HCT116 (cell line): ENCODE results near the gene SLC35E4. TPM values are rescaled to one million over a fixed set of nuclear protein-coding genes. Genes with fewer than 3 reads are reported as not detected.

ENCODE experiments used
- ATAC-seq: fragments of 200-7000 bp; cut with Tn5 transposase; 2 replicates; pipeline ENCODE4 v1.9.1; 2020; ENCODE audit warnings: mild to moderate bottlenecking, moderate library complexity
- BruUV-seq: library from RNA; stranded (reverse); fragments of 400-500 nt; replicated peaks from 2 replicates; lab custom pipeline; 2021; lab: Mats Ljungman, UMichigan
- CTCF ChIA-PET: fragments of 300-600 bp; sonication (Branson Sonifier 250); formaldehyde crosslinking; loops from one replicate; lab custom pipeline; 2021; ENCODE audit warnings: antibody characterized with exemption; lab: Charles Lee
- POLR2A ChIA-PET: fragments of 300-600, 350-600 bp; sonication (Branson Sonifier 250); formaldehyde crosslinking; loops from one replicate; lab custom pipeline; 2021; ENCODE audit warnings: antibody characterized with exemption; lab: Charles Lee
- RAD21 ChIA-PET, 2 experiments: fragments of 300-600 bp; sonication (Branson Sonifier 250); formaldehyde crosslinking; loops; one replicate each; lab custom pipeline; 2023; ENCODE audit warnings: low total read pairs in 2 of 2; ENCODE audit not compliant: uncharacterized antibody in 2 of 2, unreplicated experiment in 2 of 2, low non-redundant PET in 1 of 2; lab: Charles Lee
- DNase-seq: peaks from one replicate; pipeline ENCODE4 v3.0.0-alpha.2; 2010; ENCODE audit warnings: low read depth, low spot score
- H2AFZ ChIP-seq: fragments of 200-600 bp; shearing (Covaris generic), sonication (generic); 2 replicates; pipeline ENCODE4 v1.6.1; 2017; ENCODE audit warnings: low read depth, mixed run types, mixed read lengths, antibody characterized with exemption, low read length; ENCODE audit not compliant: poor library complexity, severe bottlenecking
- H3K27ac ChIP-seq: 2 replicates; pipeline ENCODE4 v1.5.1; 2012; ENCODE audit warnings: low read depth, low read length
- H3K27me3 ChIP-seq: fragments of 200-600 bp; sonication (generic); 2 replicates; pipeline ENCODE4 v1.6.1; 2016; ENCODE audit warnings: mixed run types, low read length, mixed read lengths; ENCODE audit not compliant: insufficient read depth
- H3K36me3 ChIP-seq, 2 experiments: fragments of 200-500 bp in 1 of 2; fragments of 200-600 bp in 1 of 2; sonication (Bioruptor generic) in 1 of 2; sonication (generic) in 1 of 2; 2 replicates each; pipeline versions ENCODE4 v1.5.1 to v1.6.1; 2014 to 2016; ENCODE audit warnings: low read length in 2 of 2, inconsistent platforms in 1 of 2, mixed read lengths in 1 of 2, mixed run types in 1 of 2; ENCODE audit not compliant: insufficient read depth in 2 of 2, control insufficient read depth in 1 of 2
- H3K4me1 ChIP-seq, 2 experiments: fragments of 200-600 bp in 1 of 2; sonication (generic) in 1 of 2; 2 replicates each; pipeline versions ENCODE4 v1.5.1 to v1.6.1; 2012 to 2017; ENCODE audit warnings: low read length in 2 of 2, inconsistent platforms in 1 of 2, mild to moderate bottlenecking in 1 of 2, mixed read lengths in 1 of 2, mixed run types in 1 of 2, moderate library complexity in 1 of 2; ENCODE audit not compliant: insufficient read depth in 2 of 2, control insufficient read depth in 1 of 2
- H3K4me2 ChIP-seq: fragments of 200-600 bp; sonication (generic); 2 replicates; pipeline ENCODE4 v1.6.1; 2017; ENCODE audit warnings: mixed run types, low read length, mixed read lengths
- H3K4me3 ChIP-seq, 2 experiments: fragments of 200-600 bp in 1 of 2; sonication (generic) in 1 of 2; replicated peaks in 1 of 2; 2 replicates each; pipeline ENCODE4 v1.5.1; 2011 to 2016; ENCODE audit warnings: low read length in 2 of 2, control low read depth in 1 of 2, low read depth in 1 of 2, mild to moderate bottlenecking in 1 of 2, mixed read lengths in 1 of 2, mixed run types in 1 of 2
- H3K79me2 ChIP-seq: fragments of 200-600 bp; sonication (generic); 2 replicates; pipeline ENCODE4 v1.6.1; 2017; ENCODE audit warnings: mild to moderate bottlenecking, mixed run types, low read length, moderate library complexity, mixed read lengths; ENCODE audit not compliant: insufficient read depth
- H3K9ac ChIP-seq: fragments of 200-600 bp; sonication (generic); 2 replicates; pipeline ENCODE4 v1.6.1; 2016; ENCODE audit warnings: low read length, mixed read lengths
- H3K9me2 ChIP-seq: fragments of 200-600 bp; sonication (generic), shearing (Covaris generic); 2 replicates; pipeline ENCODE4 v1.6.1; 2017; ENCODE audit warnings: mixed run types, mild to moderate bottlenecking, moderate library complexity; ENCODE audit not compliant: insufficient read depth
- H3K9me3 ChIP-seq, 2 experiments: fragments of 200-500 bp in 1 of 2; fragments of 200-600 bp in 1 of 2; sonication (Bioruptor generic) in 1 of 2; sonication (generic) in 1 of 2; 2 replicates each; pipeline ENCODE4 v1.6.1; 2014 to 2017; ENCODE audit warnings: low read length in 2 of 2, mixed read lengths in 2 of 2, inconsistent platforms in 1 of 2, low read depth in 1 of 2, mild to moderate bottlenecking in 1 of 2, mixed run types in 1 of 2, moderate library complexity in 1 of 2; ENCODE audit not compliant: control insufficient read depth in 1 of 2, insufficient read depth in 1 of 2
- H4K20me1 ChIP-seq: fragments of 200-600 bp; sonication (generic), shearing (Covaris generic); 2 replicates; pipeline ENCODE4 v1.6.1; 2017; ENCODE audit warnings: mixed run types, mild to moderate bottlenecking, moderate library complexity; ENCODE audit not compliant: insufficient read depth
- ATF3 ChIP-seq: IDR thresholded peaks from 2 replicates; pipeline ENCODE4 v1.6.1; 2012
- CBX3 ChIP-seq: IDR thresholded peaks from 2 replicates; pipeline ENCODE4 v1.6.1; 2012; ENCODE audit warnings: low read depth
- CTCF ChIP-seq, 3 experiments: fragments of 200-600 bp in 1 of 3; sonication (generic) in 1 of 3; IDR thresholded peaks in 2 of 3; conservative IDR thresholded peaks in 1 of 3; 2 replicates each; pipeline ENCODE4 v1.5.1; 2012 to 2017; ENCODE audit warnings: low read depth in 2 of 3, low read length in 2 of 3, antibody characterized with exemption in 1 of 3, borderline replicate concordance in 1 of 3, control low read depth in 1 of 3, mild to moderate bottlenecking in 1 of 3, mixed read lengths in 1 of 3, mixed run types in 1 of 3, moderate library complexity in 1 of 3; ENCODE audit not compliant: insufficient read depth in 1 of 3
- EZH2 ChIP-seq: fragments of 200-600 bp; sonication (generic); IDR thresholded peaks from 2 replicates; pipeline ENCODE4 v1.6.1; 2017; ENCODE audit warnings: antibody characterized with exemption, mixed run types
- EZH2phosphoT487 ChIP-seq: fragments of 200-600 bp; IDR thresholded peaks from 2 replicates; pipeline ENCODE4 v1.6.1; 2018; ENCODE audit warnings: antibody characterized with exemption, borderline replicate concordance
- FOSL1 ChIP-seq: IDR thresholded peaks from 2 replicates; pipeline ENCODE4 v1.6.1; 2012; ENCODE audit warnings: low read depth
- POLR2A ChIP-seq: IDR thresholded peaks from 2 replicates; pipeline ENCODE4 v1.7.0; 2011; ENCODE audit warnings: borderline replicate concordance; ENCODE audit not compliant: insufficient read depth, insufficient read length; ENCODE audit errors: extremely low read depth
- RAD21 ChIP-seq: IDR thresholded peaks from 2 replicates; pipeline ENCODE4 v1.6.1; 2012; ENCODE audit warnings: low read depth, mild to moderate bottlenecking
- REST ChIP-seq: IDR thresholded peaks from 2 replicates; pipeline ENCODE4 v1.6.1; 2012; ENCODE audit warnings: low read depth
- SIN3A ChIP-seq: IDR thresholded peaks from 2 replicates; pipeline ENCODE4 v1.6.1; 2012; ENCODE audit warnings: low read depth
- SP1 ChIP-seq: IDR thresholded peaks from 2 replicates; pipeline ENCODE4 v1.6.1; 2012; ENCODE audit warnings: low read depth
- SRF ChIP-seq: IDR thresholded peaks from 2 replicates; pipeline ENCODE4 v1.6.1; 2012; ENCODE audit warnings: low read depth
- YY1 ChIP-seq: IDR thresholded peaks from 2 replicates; pipeline ENCODE4 v1.6.1; 2011; ENCODE audit warnings: low read length, low read depth, moderate library complexity, mild to moderate bottlenecking; ENCODE audit not compliant: insufficient replicate concordance; ENCODE audit errors: extremely low read depth
- ZFX ChIP-seq: fragments of 450-650 bp; IDR thresholded peaks from 2 replicates; pipeline ENCODE4 v1.6.1; 2017
- ZNF274 ChIP-seq: fragments of 200-500 bp; sonication (Bioruptor generic); IDR thresholded peaks from 2 replicates; pipeline ENCODE4 v1.6.1; 2014; ENCODE audit warnings: mild to moderate bottlenecking, low read depth, low read length, inconsistent platforms
- intact Hi-C: fragments of 100-400 bp; cut with micrococcal nuclease; formaldehyde crosslinking; loops from 2 replicates; pipeline ENCODE4 v1.10.0; 2022
- total RNA-seq: library from RNA; stranded (reverse); gene quantifications from one replicate; pipeline ENCODE4 v1.2.1, GENCODE V29; 2021; ENCODE audit not compliant: unreplicated experiment

The SLC35E4 gene
- total RNA-seq, 1 experiment from 2014 or later, result 6.2 TPM

- BruUV-seq, result no TSS peak
- no peak overlapping the region for H3K9ac ChIP-seq
- RAD21 ChIA-PET, result no interaction called here
- no peak overlapping the region for H3K4me2 ChIP-seq
- no peak overlapping the region for H3K27ac ChIP-seq
- POLR2A ChIA-PET, result no interaction called here
- no peak overlapping the region for H3K4me3 ChIP-seq
- CTCF ChIA-PET, result no interaction called here
- H3K27me3 ChIP-seq, result no peaks in the 10 kb centered on the region
- DNase-seq (no peak), ATAC-seq (no peak)
- H3K4me1 ChIP-seq, result peaks cover 11 to 22% of the 10 kb centered on the region in 2 experiments
- no peaks in the 10 kb centered on the region for H3K9me2 ChIP-seq
- no peak for TF ChIP-seq FOSL1
- TF ChIP-seq CTCF (IDR thresholded peaks at IDR 0.05 in 2 of 3, conservative IDR thresholded peaks at IDR 0.05 in 1 of 3; ENCODE audit: borderline replicate concordance in 1 of 3, insufficient read depth in 1 of 3, low read depth in 2 of 3, low read length in 2 of 3), result no peak
- no peak for TF ChIP-seq YY1
- TF ChIP-seq ATF3, result no peak
- TF ChIP-seq SRF, result no peak
- H4K20me1 ChIP-seq, result no peaks in the 10 kb centered on the region
- intact Hi-C loops, result no loop called here
- no peaks in the 10 kb centered on the region for H3K9me3 ChIP-seq
- no peak overlapping the region for H2AFZ ChIP-seq
- no peaks in the 10 kb centered on the region for H3K79me2 ChIP-seq
- no peaks in the 10 kb centered on the region for H3K36me3 ChIP-seq
Observed at GRCh38 chr22:30654361-30654760, 18.8 kb downstream of the SLC35E4 start.

GRCh38 chr22:30655532-30655931 lies 20.0 kb downstream of the SLC35E4 start:
- no peak overlapping the region for H3K4me2 ChIP-seq
- BruUV-seq, result no TSS peak
- H3K79me2 ChIP-seq, result no peaks in the 10 kb centered on the region
- ChIA-PET RAD21 (no interaction called here), POLR2A (interaction anchor here (0.6 kb wide), 1 partner anchor 14 kb away, joined by 3 read pairs; no protein-coding TSS in a partner anchor), CTCF (interaction anchor here (0.8 kb wide), 1 partner anchor 20 kb away, joined by 3 read pairs; the partner anchor contains the start of gene SLC35E4)
- H2AFZ ChIP-seq, result no peak overlapping the region
- H3K36me3 ChIP-seq, result no peaks in the 10 kb centered on the region
- peaks cover 1 to 10% of the 10 kb centered on the region in 2 experiments; a peak in 3 of 4 replicates for H3K4me1 ChIP-seq
- no peak for DNase-seq
- no peaks in the 10 kb centered on the region for H3K9me2 ChIP-seq
- no peak for ATAC-seq
- no peaks in the 10 kb centered on the region for H4K20me1 ChIP-seq
- no peaks in the 10 kb centered on the region for H3K9me3 ChIP-seq
- H3K27ac ChIP-seq, result no peak overlapping the region
- H3K4me3 ChIP-seq, result no peak overlapping the region
- H3K9ac ChIP-seq, result no peak overlapping the region
- H3K27me3 ChIP-seq, result no peaks in the 10 kb centered on the region
- intact Hi-C loops, result no loop called here
- TF ChIP-seq SIN3A (no peak), YY1 (no peak), SP1 (no peak), CBX3 (no peak), POLR2A (no peak), RAD21 (no peak), EZH2 (no peak), ZNF274 (no peak), REST (no peak), ZFX (no peak), EZH2phosphoT487 (no peak), ATF3 (no peak)
